Skeletal muscle satellite cell (primary cell): ENCODE results near the gene CHST9.
"Not testable (repeated sequence)": the region's sequence is repeated elsewhere in the genome, so short reads cannot be mapped to it uniquely, and the experiment has no call there.

Source experiments
- H3K27me3 ChIP-seq: 2 replicates; pipeline ENCODE4 v1.7.0; 2013; ENCODE audit warnings: low read length; ENCODE audit not compliant: control insufficient read depth, insufficient read depth
- H3K36me3 ChIP-seq: 2 replicates; pipeline ENCODE4 v1.7.0; 2013; ENCODE audit warnings: mild to moderate bottlenecking, control low read depth, low read length; ENCODE audit not compliant: insufficient read depth
- H3K4me1 ChIP-seq: 2 replicates; pipeline ENCODE4 v1.7.0; 2013; ENCODE audit warnings: low read length; ENCODE audit not compliant: control insufficient read depth, insufficient read depth
- H3K4me2 ChIP-seq: 2 replicates; pipeline ENCODE4 v1.7.0; 2013; ENCODE audit warnings: mild to moderate bottlenecking, low read length
- H3K4me3 ChIP-seq: 2 replicates; pipeline ENCODE4 v1.7.0; 2013; ENCODE audit warnings: low read length
- H3K9ac ChIP-seq: 2 replicates; pipeline ENCODE4 v1.7.0; 2013; ENCODE audit warnings: mild to moderate bottlenecking, low read depth, low read length, moderate library complexity
- H3K9me3 ChIP-seq: replicated peaks from 2 replicates; pipeline ENCODE4 v1.7.0; 2013; ENCODE audit warnings: mild to moderate bottlenecking, control low read depth, low read length

Gene CHST9

DNA sequence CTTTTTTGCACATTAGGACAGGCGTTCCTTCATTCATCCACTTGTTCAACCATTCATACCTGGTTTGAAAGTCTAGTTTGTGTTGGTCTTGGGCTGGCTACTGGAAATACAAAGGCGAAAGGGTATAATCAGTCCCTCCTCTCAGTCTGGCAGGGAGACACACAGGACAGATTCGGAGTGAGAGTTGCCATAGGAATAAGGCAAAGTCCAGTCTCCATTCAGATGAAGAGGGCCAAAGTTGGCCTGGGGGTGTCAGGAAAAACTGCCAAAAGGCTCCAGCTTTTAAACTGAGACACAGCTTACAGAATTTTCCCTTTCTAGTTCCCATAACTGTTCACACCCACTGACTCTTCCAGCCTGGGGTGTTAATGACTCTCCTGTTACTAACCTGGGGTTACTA, 223.3 kb downstream of the CHST9 start:
- no peaks in the 10 kb centered on the region for H3K27me3 ChIP-seq
- H3K4me1 ChIP-seq: no peaks in the 10 kb centered on the region
- no peaks in the 10 kb centered on the region for H3K9me3 ChIP-seq
- no peak overlapping the region for H3K4me2 ChIP-seq
- no peak overlapping the region for H3K4me3 ChIP-seq
- no peak overlapping the region for H3K9ac ChIP-seq
- H3K36me3 ChIP-seq: no peaks in the 10 kb centered on the region

DNA sequence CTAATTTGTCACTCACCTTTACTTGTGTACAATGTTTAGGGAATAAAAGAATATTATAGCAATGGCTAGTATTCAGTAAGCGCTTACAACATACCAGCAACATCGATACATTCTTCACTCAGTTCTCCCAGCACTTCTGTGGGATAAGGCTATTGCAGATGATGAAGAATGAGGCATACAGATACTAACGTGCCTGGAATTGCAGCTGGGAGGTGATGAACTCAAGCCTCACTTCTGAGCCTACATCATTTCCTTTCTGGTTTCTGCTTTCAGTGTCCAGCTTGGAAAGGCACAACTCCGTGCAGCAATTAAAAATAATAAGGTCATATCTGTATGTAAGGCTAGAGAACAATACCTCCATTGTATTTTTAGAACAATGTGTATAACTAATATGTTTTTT, 224.2 kb downstream of the CHST9 start:
- Histone ChIP-seq H3K9ac (no peak overlapping the region), H3K36me3 (no peaks in the 10 kb centered on the region), H3K4me3 (no peak overlapping the region), H3K9me3 (no peaks in the 10 kb centered on the region), H3K4me2 (no peak overlapping the region), H3K4me1 (no peaks in the 10 kb centered on the region), H3K27me3 (no peaks in the 10 kb centered on the region)

DNA sequence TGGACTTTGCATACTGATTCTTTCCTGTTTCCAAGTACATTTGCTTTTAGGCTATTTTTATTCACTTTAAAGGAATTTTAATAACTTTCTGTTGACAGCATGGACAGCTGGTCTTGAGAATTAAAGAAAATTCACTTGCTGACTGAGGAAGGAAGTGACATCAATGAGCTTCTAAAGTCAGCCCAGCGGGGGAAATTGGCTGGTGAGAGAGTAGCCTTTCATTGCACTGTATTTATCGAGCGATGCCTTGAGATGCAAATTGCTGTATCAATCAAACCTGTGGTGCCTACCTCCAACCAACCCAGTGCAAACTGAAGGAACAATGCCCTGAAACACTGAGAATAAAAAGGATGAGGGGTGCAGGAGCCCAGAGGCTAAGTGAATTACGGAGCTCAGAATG, 228.2 kb downstream of the CHST9 start:
- Histone ChIP-seq H3K4me3 (no peak overlapping the region), H3K9me3 (no peaks in the 10 kb centered on the region), H3K4me1 (no peaks in the 10 kb centered on the region), H3K27me3 (no peaks in the 10 kb centered on the region), H3K36me3 (no peaks in the 10 kb centered on the region), H3K4me2 (no peak overlapping the region), H3K9ac (no peak overlapping the region)

DNA sequence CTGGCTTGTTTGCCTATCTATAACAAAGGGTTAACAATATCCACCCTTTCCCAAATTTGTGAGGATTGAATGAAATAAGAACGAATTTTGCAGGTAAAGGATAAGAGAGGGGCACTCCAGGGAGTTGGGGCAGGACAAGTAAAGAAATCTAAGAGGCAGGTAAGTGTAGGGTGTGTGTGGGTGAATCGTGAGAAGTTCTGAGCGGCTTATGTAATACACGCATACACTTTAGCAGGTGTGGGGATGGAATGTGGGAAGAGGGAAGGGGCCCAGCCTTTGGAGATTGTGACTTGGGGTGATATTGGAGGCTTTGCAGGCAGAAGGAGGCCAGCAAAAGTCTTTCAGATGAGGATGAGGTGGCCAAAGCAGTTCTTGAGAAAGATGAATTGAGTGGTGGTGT, 236.4 kb downstream of the CHST9 start:
- H3K4me1 ChIP-seq: no peaks in the 10 kb centered on the region
- no peak overlapping the region for H3K9ac ChIP-seq
- H3K27me3 ChIP-seq: no peaks in the 10 kb centered on the region
- no peaks in the 10 kb centered on the region for H3K36me3 ChIP-seq
- no peak overlapping the region for H3K4me2 ChIP-seq
- H3K9me3 ChIP-seq: no peaks in the 10 kb centered on the region
- no peak overlapping the region for H3K4me3 ChIP-seq

DNA sequence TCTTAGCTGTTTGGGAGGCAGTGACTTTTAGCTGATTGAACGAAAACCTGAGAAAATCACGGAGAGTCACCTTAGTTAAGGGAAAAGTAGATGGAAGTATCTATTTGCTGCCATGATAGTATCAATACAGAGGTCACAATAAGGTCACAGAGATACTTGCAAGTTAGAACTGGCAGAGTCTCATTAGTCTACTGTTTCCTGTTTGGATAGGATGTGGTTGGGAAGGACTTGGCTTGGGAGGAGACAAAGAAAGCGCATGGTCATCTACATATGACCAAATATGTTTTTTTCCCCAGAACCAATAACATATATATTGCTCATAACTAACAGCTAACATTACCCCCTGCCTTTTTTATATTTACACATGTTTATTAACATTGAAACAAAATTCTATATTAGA, 241.2 kb downstream of the CHST9 start:
- Histone ChIP-seq H3K4me1 (no peaks in the 10 kb centered on the region), H3K36me3 (no peaks in the 10 kb centered on the region), H3K9me3 (no peaks in the 10 kb centered on the region), H3K9ac (no peak overlapping the region), H3K4me3 (no peak overlapping the region), H3K4me2 (no peak overlapping the region), H3K27me3 (no peaks in the 10 kb centered on the region)

DNA sequence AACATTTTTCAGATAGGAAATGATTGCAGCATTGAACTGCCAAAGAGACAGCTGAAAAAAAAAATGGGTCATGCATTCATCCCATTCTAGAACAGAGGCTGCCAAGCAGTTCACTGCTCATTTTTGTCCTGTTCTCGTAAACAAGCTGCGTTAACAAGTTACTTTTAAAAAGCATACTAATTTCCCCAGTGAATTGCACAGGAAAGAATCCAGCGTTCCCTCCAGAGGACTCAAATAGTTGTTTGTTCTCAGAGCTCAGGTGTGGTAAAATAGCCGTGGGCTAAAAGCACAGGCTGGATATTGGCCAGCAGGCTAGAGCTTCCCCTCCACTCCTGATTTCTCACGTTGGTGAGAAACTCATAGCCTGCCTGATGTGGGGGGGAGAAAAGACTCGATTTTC, 243.5 kb downstream of the CHST9 start:
- Histone ChIP-seq H3K4me1 (no peaks in the 10 kb centered on the region), H3K4me2 (no peak overlapping the region), H3K36me3 (no peaks in the 10 kb centered on the region), H3K27me3 (no peaks in the 10 kb centered on the region), H3K9ac (no peak overlapping the region), H3K9me3 (no peaks in the 10 kb centered on the region), H3K4me3 (no peak overlapping the region)

DNA sequence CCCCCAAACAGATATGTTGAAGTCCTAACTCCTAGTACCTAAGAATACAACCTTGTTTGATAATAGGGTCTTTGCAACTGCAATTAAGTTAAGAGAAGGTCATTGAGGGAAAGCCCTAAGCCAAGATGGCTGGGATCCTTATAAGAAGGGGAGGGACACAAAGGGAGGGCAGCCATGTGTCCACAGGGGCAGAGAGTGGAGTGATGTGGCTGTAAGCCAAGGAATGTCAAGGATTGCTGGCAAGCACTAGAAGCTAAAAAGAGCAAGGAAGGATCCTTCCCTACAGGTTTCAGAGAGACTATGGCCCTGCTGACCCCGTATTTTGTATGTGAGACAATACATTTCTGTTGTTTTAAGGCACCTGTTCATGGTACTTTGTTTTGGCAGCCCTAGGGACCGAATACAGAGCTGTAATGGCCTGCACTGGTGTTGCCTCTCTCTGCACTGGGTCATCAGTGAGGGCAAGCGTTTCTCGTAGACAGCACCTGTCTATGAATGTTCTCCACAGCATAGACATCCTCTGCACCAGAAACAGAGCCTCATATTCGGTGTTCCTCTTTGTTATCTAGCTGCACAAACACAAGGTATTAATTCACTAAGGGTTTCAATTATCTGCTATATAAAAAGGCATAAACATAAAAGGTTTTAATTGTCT, 244.2 kb downstream of the CHST9 start:
- Histone ChIP-seq H3K4me3 (no peak overlapping the region), H3K36me3 (no peaks in the 10 kb centered on the region), H3K4me2 (no peak overlapping the region), H3K4me1 (no peaks in the 10 kb centered on the region), H3K27me3 (no peaks in the 10 kb centered on the region), H3K9me3 (no peaks in the 10 kb centered on the region), H3K9ac (no peak overlapping the region)

DNA sequence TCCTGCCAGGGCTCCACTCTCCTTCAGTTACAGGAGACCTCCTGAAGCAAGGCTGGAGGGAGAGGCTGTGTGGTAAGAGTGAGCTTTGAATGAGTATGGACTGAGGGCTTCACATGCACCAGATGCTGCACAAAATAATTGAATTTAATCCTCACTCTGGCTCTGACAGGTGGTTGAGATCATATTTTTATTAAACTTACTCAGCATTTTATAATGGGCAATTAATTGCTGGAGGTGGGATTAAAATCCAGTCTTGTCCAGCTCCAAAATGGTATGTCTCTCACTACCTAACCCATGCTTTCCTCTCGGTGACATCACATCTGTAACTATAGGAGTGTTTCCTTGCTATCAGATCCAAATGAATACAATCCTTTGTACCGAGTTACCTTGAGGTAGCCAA, 253.4 kb downstream of the CHST9 start:
- no peak overlapping the region for H3K4me2 ChIP-seq
- no peaks in the 10 kb centered on the region for H3K27me3 ChIP-seq
- H3K9ac ChIP-seq: no peak overlapping the region
- H3K9me3 ChIP-seq: no peaks in the 10 kb centered on the region
- no peaks in the 10 kb centered on the region for H3K4me1 ChIP-seq
- H3K36me3 ChIP-seq: no peaks in the 10 kb centered on the region
- no peak overlapping the region for H3K4me3 ChIP-seq

DNA sequence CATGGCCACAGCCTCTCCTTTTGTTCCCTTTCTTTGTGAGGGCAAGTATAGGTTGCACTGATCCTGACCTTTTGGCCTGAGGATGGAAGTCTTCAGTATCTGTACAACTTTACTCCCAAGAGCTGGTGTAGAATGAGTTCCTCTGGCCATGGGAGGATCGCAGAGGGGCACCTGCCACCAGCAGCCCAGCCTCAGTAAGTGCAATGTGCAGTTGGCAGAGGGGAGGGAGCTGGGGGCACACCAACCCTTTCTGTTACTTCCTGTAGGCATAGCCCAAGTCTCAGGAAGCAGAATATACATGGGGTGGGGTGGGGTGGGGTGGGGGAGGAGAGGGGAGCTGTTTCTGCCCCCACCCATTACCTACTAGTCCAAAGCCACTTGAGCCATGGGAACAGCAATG, 254.5 kb downstream of the CHST9 start:
- Histone ChIP-seq H3K36me3 (no peaks in the 10 kb centered on the region), H3K4me2 (no peak overlapping the region), H3K27me3 (no peaks in the 10 kb centered on the region), H3K4me1 (no peaks in the 10 kb centered on the region), H3K9ac (no peak overlapping the region), H3K9me3 (no peaks in the 10 kb centered on the region), H3K4me3 (no peak overlapping the region)

DNA sequence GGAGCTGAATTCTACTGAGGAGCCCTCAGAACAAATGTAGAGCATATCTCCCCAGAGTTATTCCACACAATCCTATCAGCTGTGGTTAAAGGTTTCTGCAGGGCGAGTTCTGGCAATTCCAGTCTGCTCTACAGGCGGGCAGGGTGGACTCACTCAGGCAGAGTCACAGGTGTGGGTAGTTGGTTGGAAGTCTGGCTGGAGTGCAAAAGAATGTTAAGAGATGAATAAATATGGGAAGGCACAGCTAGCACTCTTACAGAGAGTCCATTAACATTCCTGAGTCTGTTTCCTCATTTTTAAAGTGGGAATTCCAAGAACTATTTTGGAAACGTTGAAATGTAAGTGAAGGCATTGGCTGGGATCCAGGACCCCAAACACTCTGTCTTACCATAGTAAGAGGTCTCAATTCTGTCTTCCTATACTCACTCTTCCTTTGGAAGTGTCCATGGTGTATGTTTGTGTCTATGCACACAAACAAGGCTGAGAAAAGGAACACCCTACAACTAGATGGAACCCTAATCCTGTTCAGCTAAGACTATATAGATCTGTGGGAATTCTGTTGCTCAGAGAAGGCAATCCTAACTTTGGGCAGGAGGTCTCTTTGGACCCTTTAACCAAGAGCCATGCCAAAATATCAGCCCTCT, 256.3 kb downstream of the CHST9 start:
- no peak overlapping the region for H3K4me3 ChIP-seq
- H3K36me3 ChIP-seq: no peaks in the 10 kb centered on the region
- no peak overlapping the region for H3K9ac ChIP-seq
- H3K4me1 ChIP-seq: no peaks in the 10 kb centered on the region
- no peak overlapping the region for H3K4me2 ChIP-seq
- H3K27me3 ChIP-seq: no peaks in the 10 kb centered on the region
- H3K9me3 ChIP-seq: no peaks in the 10 kb centered on the region

DNA sequence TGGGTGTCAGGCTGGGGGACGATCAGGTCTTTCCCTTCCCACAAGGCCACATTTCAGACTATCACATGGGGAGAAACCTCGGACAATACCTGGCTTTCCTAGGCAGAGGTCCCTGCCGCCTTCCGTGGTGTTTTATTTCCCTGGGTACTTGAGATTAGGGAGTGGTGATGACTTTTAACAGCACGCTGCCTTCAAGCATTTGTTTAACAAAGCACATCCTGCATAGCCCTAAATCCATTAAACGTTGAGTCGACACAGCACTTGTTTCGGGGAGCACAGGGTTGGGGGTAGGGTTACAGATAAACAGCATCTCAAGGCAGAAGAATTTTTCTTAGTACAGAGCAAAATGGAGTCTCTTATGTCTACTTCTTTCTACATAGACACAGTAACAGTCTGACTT, 257.3 kb downstream of the CHST9 start:
- not testable (repeated sequence) for H3K27me3 ChIP-seq, H3K4me2 ChIP-seq, H3K9me3 ChIP-seq, H3K9ac ChIP-seq, H3K36me3 ChIP-seq, H3K4me1 ChIP-seq, H3K4me3 ChIP-seq

DNA sequence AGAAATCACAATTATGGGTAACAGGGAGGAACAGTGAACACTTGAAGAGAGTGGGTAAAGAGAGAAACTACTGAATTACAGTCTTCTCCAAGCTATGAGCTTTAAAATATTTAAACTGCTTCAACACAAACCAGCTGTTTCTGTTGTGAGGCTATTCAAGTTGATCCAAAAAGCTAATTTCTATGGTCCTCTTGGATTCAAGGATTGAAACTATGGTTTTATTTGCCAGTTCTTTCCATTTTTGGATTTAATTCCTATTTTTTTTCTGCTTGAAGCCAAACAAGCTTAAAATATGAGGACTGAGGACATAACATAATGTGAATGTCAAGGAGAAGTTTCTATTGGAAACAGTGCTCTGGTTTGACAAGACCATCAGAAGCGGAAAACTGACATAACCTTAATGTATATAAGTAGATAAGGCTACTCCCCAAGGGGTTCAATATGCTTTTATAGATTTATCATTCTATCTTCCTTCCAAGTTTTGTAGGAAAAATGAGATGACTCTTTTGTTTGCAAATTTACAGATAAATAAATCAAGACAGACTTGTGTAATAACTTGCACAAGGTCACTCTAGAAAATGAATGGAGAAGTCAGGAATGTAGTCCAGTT, 258.9 kb downstream of the CHST9 start:
- Histone ChIP-seq H3K4me3 (no peak overlapping the region), H3K9me3 (no peaks in the 10 kb centered on the region)

More for the DNA sequence above, 258.9 kb downstream of the CHST9 start:
- Histone ChIP-seq H3K9ac (no peak overlapping the region), H3K4me2 (no peak overlapping the region), H3K4me1 (no peaks in the 10 kb centered on the region), H3K27me3 (no peaks in the 10 kb centered on the region), H3K36me3 (no peaks in the 10 kb centered on the region)
